Stimulated activated CD8-positive, alpha-beta memory T cell treated with anti-CD3 and anti-CD28 coated beads, Interleukin-7, amount 100 ng/mL, for 48 hours (primary cell): ENCODE results near the gene GAREM1.

Experiments
- DNase-seq, 2 donors: peaks; one replicate each; pipeline ENCODE4 v3.0.0-alpha.2; 2020; ENCODE audit warnings: low read depth in 1 of 2; ENCODE audit errors: extremely low read depth in 1 of 2

The GAREM1 gene

GRCh38 chr18:32459361-32460101 lies 11.2 kb downstream of the GAREM1 start:
- no peak for DNase-seq

- DNase-seq, result no peak
Measured at GRCh38 chr18:32455361-32455760, 15.3 kb downstream of the GAREM1 start.

- DNase-seq, result no peak
Measured at GRCh38 chr18:32454593-32454992, 16.1 kb downstream of the GAREM1 start.

GRCh38 chr18:32450874-32451273 lies 19.8 kb downstream of the GAREM1 start:
- no peak for DNase-seq

- DNase-seq, result no peak
Measured at GRCh38 chr18:32450026-32450691, 20.5 kb downstream of the GAREM1 start.

- no peak for DNase-seq
Measured at GRCh38 chr18:32446780-32447179, 23.9 kb downstream of the GAREM1 start.

- no peak for DNase-seq
Measured at GRCh38 chr18:32445846-32446245, 24.8 kb downstream of the GAREM1 start.

GRCh38 chr18:32443706-32444215 lies 26.9 kb downstream of the GAREM1 start:
- no peak for DNase-seq

- DNase-seq, result no peak
Measured at GRCh38 chr18:32443033-32443705, 27.5 kb downstream of the GAREM1 start.

- DNase-seq, result no peak
Measured at GRCh38 chr18:32442575-32442974, 28.1 kb downstream of the GAREM1 start.

- DNase-seq, result no peak
Measured at GRCh38 chr18:32441533-32441932, 29.1 kb downstream of the GAREM1 start.

GRCh38 chr18:32440518-32440917 lies 30.2 kb downstream of the GAREM1 start:
- no peak for DNase-seq

- no peak for DNase-seq
Measured at GRCh38 chr18:32439802-32440201, 30.9 kb downstream of the GAREM1 start.

GRCh38 chr18:32439241-32439640 lies 31.4 kb downstream of the GAREM1 start:
- DNase-seq, result no peak

GRCh38 chr18:32438173-32438572 lies 32.5 kb downstream of the GAREM1 start:
- DNase-seq, result no peak

- no peak for DNase-seq
Measured at GRCh38 chr18:32437100-32437834, 33.4 kb downstream of the GAREM1 start.

- no peak for DNase-seq
Measured at GRCh38 chr18:32435631-32436500, 34.8 kb downstream of the GAREM1 start.

GRCh38 chr18:32431753-32432152 lies 38.9 kb downstream of the GAREM1 start:
- DNase-seq, result no peak

- no peak for DNase-seq
Measured at GRCh38 chr18:32429402-32429801, 41.3 kb downstream of the GAREM1 start.
